Gastroesophageal sphincter (tissue), 4 donors: Measurements from ENCODE around the gene WDR35. TPM values are rescaled to one million over a fixed set of nuclear protein-coding genes. Genes with fewer than 3 reads are reported as not detected.
"Not testable (repeated sequence)": the region's sequence is repeated elsewhere in the genome, so short reads cannot be mapped to it uniquely, and the experiment has no call there.

Experiments
- ATAC-seq: fragments of 150-250 bp; one replicate; pipeline ENCODE4 v1.9.1; 2016; ENCODE audit warnings: mild to moderate bottlenecking, moderate library complexity
- H3K27ac ChIP-seq, 4 donors: fragments of 200-600 bp; sonication (generic) in 3 of 4; 1 replicate in 3 of 4; 2 replicates in 1 of 4; pipeline ENCODE4 v1.5.1; 2016 to 2019
- H3K27me3 ChIP-seq: fragments of 200-600 bp; sonication (generic); one replicate; pipeline ENCODE4 v1.5.1; 2019
- H3K36me3 ChIP-seq, 2 donors: fragments of 200-600 bp; sonication (generic); one replicate each; pipeline ENCODE4 v1.5.1; 2019; ENCODE audit warnings: control low read depth in 1 of 2
- H3K4me1 ChIP-seq, 3 donors: fragments of 200-600 bp; sonication (generic); 1 replicate in 2 of 3; 2 replicates in 1 of 3; pipeline ENCODE4 v1.5.1; 2016 to 2019; ENCODE audit warnings: control low read depth in 2 of 3
- H3K4me3 ChIP-seq, 2 donors: fragments of 200-600 bp; sonication (generic); one replicate each; pipeline ENCODE4 v1.5.1; 2019; ENCODE audit warnings: mild to moderate bottlenecking in 1 of 2, moderate library complexity in 1 of 2
- H3K9me3 ChIP-seq, 3 donors: fragments of 200-600 bp; sonication (generic); one replicate each; pipeline ENCODE4 v1.5.1; 2017 to 2019; ENCODE audit warnings: control low read depth in 2 of 3
- CTCF ChIP-seq, 4 experiments: fragments of 200-600 bp in 2 of 4; fragments of 450-650 bp in 2 of 4; sonication (generic) in 1 of 4; IDR thresholded peaks; one replicate each; pipeline ENCODE4 v1.5.1; 2017 to 2019; ENCODE audit warnings: antibody characterized with exemption in 4 of 4, mild to moderate bottlenecking in 2 of 4, moderate library complexity in 2 of 4
- EP300 ChIP-seq: sonication (generic); formaldehyde crosslinking; IDR thresholded peaks from one replicate; pipeline ENCODE4 v1.6.1; 2017; ENCODE audit warnings: antibody characterized with exemption, mild to moderate bottlenecking
- POLR2A ChIP-seq, 2 donors: fragments of 450-650 bp; IDR thresholded peaks; one replicate each; pipeline ENCODE4 v1.6.1; 2017; ENCODE audit warnings: antibody characterized with exemption in 2 of 2, mild to moderate bottlenecking in 2 of 2, moderate library complexity in 1 of 2
- POLR2AphosphoS5 ChIP-seq: sonication (generic); formaldehyde crosslinking; IDR thresholded peaks from one replicate; pipeline ENCODE4 v1.6.1; 2017; ENCODE audit warnings: antibody characterized with exemption
- WGBS, 2 donors: methylation state at CpG; one replicate each; pipeline ENCODE4 v1.1.5; 2018; ENCODE audit warnings: low coverage in 1 of 2; 5-methylcytosine and 5-hydroxymethylcytosine counted together
- total RNA-seq, 4 donors: library from RNA; depleted of rRNA; stranded (reverse); fragments of >200 nt; gene quantifications; one replicate each; pipeline ENCODE4 v1.1.0, GENCODE V29; 2016

The WDR35 gene
- total RNA-seq, 4 donors from 2014 or later = 10.1 to 22.2 (median 17.7) TPM

GRCh38 chr2:19882286-19882685, 107.6 kb downstream of the WDR35 start:
- TF ChIP-seq EP300 (no peak), POLR2AphosphoS5 (no peak), CTCF (IDR thresholded peaks at IDR 0.05) (no peak), POLR2A (IDR thresholded peaks at IDR 0.05) (no peak)
- Histone ChIP-seq H3K9me3 (no peaks in the 10 kb centered on the region), H3K4me1 (no peaks in the 10 kb centered on the region), H3K27me3 (no peaks in the 10 kb centered on the region), H3K36me3 (no peaks in the 10 kb centered on the region), H3K4me3 (no peak overlapping the region), H3K27ac (no peak overlapping the region)
- 82 to 86% methylated on average over 2 of the region's 2 CpGs for WGBS, 2 donors
- ATAC-seq = no peak

- Histone ChIP-seq H3K27me3 (no peaks in the 10 kb centered on the region), H3K9me3 (no peaks in the 10 kb centered on the region), H3K27ac (no peak overlapping the region), H3K36me3 (no peaks in the 10 kb centered on the region), H3K4me1 (no peaks in the 10 kb centered on the region), H3K4me3 (no peak overlapping the region)
- no peak for ATAC-seq
- TF ChIP-seq POLR2A (IDR thresholded peaks at IDR 0.05) (no peak), POLR2AphosphoS5 (no peak), EP300 (no peak), CTCF (IDR thresholded peaks at IDR 0.05) (no peak)
- 40 to 70% methylated on average over 1 to 2 of the region's 2 CpGs for WGBS, 2 donors
Measured at GRCh38 chr2:19881908-19882265, 108.0 kb downstream of the WDR35 start.

GRCh38 chr2:19881221-19881907, 108.5 kb downstream of the WDR35 start:
- H3K9me3 ChIP-seq = no peaks in the 10 kb centered on the region
- no peaks in the 10 kb centered on the region for H3K36me3 ChIP-seq
- 60% methylated on average over 2 of the region's 2 CpGs; no CpG with 5 or more reads in 1 of the 2 donors for WGBS, 2 donors
- H3K4me1 ChIP-seq = no peaks in the 10 kb centered on the region
- H3K27me3 ChIP-seq = no peaks in the 10 kb centered on the region
- TF ChIP-seq POLR2A (IDR thresholded peaks at IDR 0.05) (no peak), EP300 (no peak)
- no peak for ATAC-seq
- no peak overlapping the region for H3K27ac ChIP-seq
- no peak overlapping the region for H3K4me3 ChIP-seq

- H3K4me1 ChIP-seq, ATAC-seq, H3K27me3 ChIP-seq, H3K27ac ChIP-seq, H3K9me3 ChIP-seq, H3K4me3 ChIP-seq, H3K36me3 ChIP-seq: not testable (repeated sequence)
Measured at GRCh38 chr2:19880191-19880590, 109.7 kb downstream of the WDR35 start.

- no peak overlapping the region for H3K4me3 ChIP-seq
- no peaks in the 10 kb centered on the region for H3K36me3 ChIP-seq
- no peaks in the 10 kb centered on the region for H3K4me1 ChIP-seq
- no peaks in the 10 kb centered on the region for H3K27me3 ChIP-seq
- ATAC-seq = no peak
- TF ChIP-seq CTCF (IDR thresholded peaks at IDR 0.05) (no peak), EP300 (no peak), POLR2A (IDR thresholded peaks at IDR 0.05) (no peak), POLR2AphosphoS5 (no peak)
- 100% methylated on average over 1 to 2 of the region's 3 CpGs for whole genome bisulfite sequencing, 2 donors
- H3K27ac ChIP-seq = no peak overlapping the region
- no peaks in the 10 kb centered on the region for H3K9me3 ChIP-seq
Measured at GRCh38 chr2:19879120-19879519, 110.8 kb downstream of the WDR35 start.

- 80% methylated on average over 1 of the region's 12 CpGs; no CpG with 5 or more reads in 1 of the 2 donors for WGBS, 2 donors
- H3K9me3 ChIP-seq = no peaks in the 10 kb centered on the region
- H3K4me3 ChIP-seq = no peak overlapping the region
- H3K4me1 ChIP-seq = no peaks in the 10 kb centered on the region
- TF ChIP-seq POLR2A (IDR thresholded peaks at IDR 0.05) (no peak), CTCF (IDR thresholded peaks at IDR 0.05) (no peak), POLR2AphosphoS5 (no peak)
- H3K27me3 ChIP-seq = no peaks in the 10 kb centered on the region
- H3K27ac ChIP-seq = no peak overlapping the region
- no peaks in the 10 kb centered on the region for H3K36me3 ChIP-seq
- no peak for ATAC-seq
Measured at GRCh38 chr2:19878268-19879046, 111.4 kb downstream of the WDR35 start.
